DOHH2 (cell line): ENCODE data around the gene MEGF11.
"Not testable (repeated sequence)": the region's sequence is repeated elsewhere in the genome, so short reads cannot be mapped to it uniquely, and the experiment has no call there.

Experiments used
- H3F3A ChIP-seq: fragments of 200-600 bp; sonication (generic), shearing (Covaris generic); 2 replicates; pipeline ENCODE4 v1.6.0; 2016; ENCODE audit warnings: antibody characterized with exemption, mild to moderate bottlenecking; ENCODE audit not compliant: control insufficient read depth, insufficient read depth
- H3K27ac ChIP-seq: fragments of 200-600 bp; sonication (generic); 2 replicates; pipeline ENCODE4 v1.5.1; 2014; ENCODE audit warnings: low read depth, mild to moderate bottlenecking, low read length, moderate library complexity
- H3K27me3 ChIP-seq: fragments of 200-600 bp; sonication (generic); 2 replicates; pipeline ENCODE4 v1.6.1; 2014; ENCODE audit warnings: mild to moderate bottlenecking, low read length, mixed read lengths; ENCODE audit not compliant: control insufficient read depth
- H3K36me3 ChIP-seq: fragments of 200-600 bp; sonication (generic); 2 replicates; pipeline ENCODE4 v1.6.1; 2014; ENCODE audit warnings: mild to moderate bottlenecking, low read length, moderate library complexity, mixed read lengths; ENCODE audit not compliant: control insufficient read depth
- H3K4me1 ChIP-seq: fragments of 200-600 bp; sonication (generic); 2 replicates; pipeline ENCODE4 v1.6.1; 2014; ENCODE audit warnings: mild to moderate bottlenecking, low read length, mixed read lengths; ENCODE audit not compliant: control insufficient read depth
- H3K4me2 ChIP-seq: fragments of 200-600 bp; sonication (generic); 2 replicates; pipeline ENCODE4 v1.6.0; 2014; ENCODE audit warnings: mild to moderate bottlenecking, low read length, moderate library complexity
- H3K4me3 ChIP-seq: fragments of 200-600 bp; sonication (generic); 2 replicates; pipeline ENCODE4 v1.5.1; 2014; ENCODE audit warnings: mild to moderate bottlenecking, low read length, mixed read lengths
- H3K79me2 ChIP-seq: fragments of 200-600 bp; sonication (generic); 2 replicates; pipeline ENCODE4 v1.6.1; 2014; ENCODE audit warnings: mild to moderate bottlenecking, low read length, mixed read lengths; ENCODE audit not compliant: control insufficient read depth
- H3K9me2 ChIP-seq: fragments of 200-600 bp; sonication (generic); replicated peaks from 2 replicates; pipeline ENCODE4 v1.6.1; 2014; ENCODE audit warnings: mild to moderate bottlenecking, low read length, mixed read lengths; ENCODE audit not compliant: control insufficient read depth
- H3K9me3 ChIP-seq: fragments of 200-600 bp; sonication (generic); 2 replicates; pipeline ENCODE4 v1.6.1; 2014; ENCODE audit warnings: antibody characterized with exemption, low read length, mixed read lengths; ENCODE audit not compliant: control insufficient read depth, insufficient read depth
- H4K20me1 ChIP-seq: fragments of 200-600 bp; sonication (generic); 2 replicates; pipeline ENCODE4 v1.6.0; 2014; ENCODE audit warnings: low read depth, mild to moderate bottlenecking, antibody characterized with exemption, low read length, moderate library complexity; ENCODE audit not compliant: control insufficient read depth, insufficient read depth
- EZH2phosphoT487 ChIP-seq: fragments of 200-600 bp; sonication (generic); IDR thresholded peaks from 2 replicates; pipeline ENCODE4 v1.6.1; 2017; ENCODE audit warnings: borderline replicate concordance, mild to moderate bottlenecking, antibody characterized with exemption, low read length, moderate library complexity, mixed read lengths
- TF ChIP-seq, protein P1 (sequence below): fragments of 200-600 bp; sonication (generic); IDR thresholded peaks from one replicate; pipeline ENCODE4 v1.5.1; 2014; ENCODE audit warnings: antibody characterized with exemption, mild to moderate bottlenecking, low read depth, low read length; ENCODE audit not compliant: poor library complexity, severe bottlenecking

Gene MEGF11

DNA sequence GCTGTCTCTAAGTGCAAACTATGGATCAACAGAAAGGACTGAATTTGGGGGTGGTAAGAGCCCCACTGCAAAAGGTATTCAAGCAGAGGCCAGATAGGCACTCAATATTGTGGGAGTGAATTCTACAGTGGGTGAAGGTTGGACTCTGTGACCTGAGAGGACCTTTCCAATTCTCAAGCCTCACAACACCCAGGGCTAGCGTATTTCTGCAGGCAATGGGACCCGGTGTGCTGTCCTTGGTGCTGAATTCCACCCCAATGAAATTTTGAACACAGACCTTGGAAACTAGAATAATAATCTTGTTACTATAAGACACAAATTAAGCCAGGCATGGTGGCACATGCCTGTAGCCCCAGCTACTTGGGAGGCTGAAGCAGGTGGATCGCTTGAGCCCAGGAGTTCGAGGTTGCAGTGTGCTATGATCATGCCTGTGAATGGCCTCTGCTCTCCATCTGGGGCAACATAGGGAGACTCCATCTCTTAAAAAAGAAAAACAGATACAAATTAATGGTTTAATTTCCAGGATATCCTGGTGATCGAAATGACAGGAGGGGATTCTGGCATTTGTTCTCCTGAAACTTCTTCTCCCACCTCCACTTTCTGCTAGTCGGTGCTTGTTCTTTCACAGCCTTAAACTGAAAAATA lies 248.8 kb downstream of the MEGF11 start:
- TF ChIP-seq, protein P1, sequence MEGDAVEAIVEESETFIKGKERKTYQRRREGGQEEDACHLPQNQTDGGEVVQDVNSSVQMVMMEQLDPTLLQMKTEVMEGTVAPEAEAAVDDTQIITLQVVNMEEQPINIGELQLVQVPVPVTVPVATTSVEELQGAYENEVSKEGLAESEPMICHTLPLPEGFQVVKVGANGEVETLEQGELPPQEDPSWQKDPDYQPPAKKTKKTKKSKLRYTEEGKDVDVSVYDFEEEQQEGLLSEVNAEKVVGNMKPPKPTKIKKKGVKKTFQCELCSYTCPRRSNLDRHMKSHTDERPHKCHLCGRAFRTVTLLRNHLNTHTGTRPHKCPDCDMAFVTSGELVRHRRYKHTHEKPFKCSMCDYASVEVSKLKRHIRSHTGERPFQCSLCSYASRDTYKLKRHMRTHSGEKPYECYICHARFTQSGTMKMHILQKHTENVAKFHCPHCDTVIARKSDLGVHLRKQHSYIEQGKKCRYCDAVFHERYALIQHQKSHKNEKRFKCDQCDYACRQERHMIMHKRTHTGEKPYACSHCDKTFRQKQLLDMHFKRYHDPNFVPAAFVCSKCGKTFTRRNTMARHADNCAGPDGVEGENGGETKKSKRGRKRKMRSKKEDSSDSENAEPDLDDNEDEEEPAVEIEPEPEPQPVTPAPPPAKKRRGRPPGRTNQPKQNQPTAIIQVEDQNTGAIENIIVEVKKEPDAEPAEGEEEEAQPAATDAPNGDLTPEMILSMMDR, result no peak
- TF ChIP-seq EZH2phosphoT487, result no peak

GRCh38 chr15:66003129-66003528 lies 250.4 kb downstream of the MEGF11 start:
- not testable (repeated sequence) for H3K4me2 ChIP-seq, H4K20me1 ChIP-seq, H3K27me3 ChIP-seq, H3K9me2 ChIP-seq, H3K4me1 ChIP-seq, H3K79me2 ChIP-seq, H3K4me3 ChIP-seq, H3K9me3 ChIP-seq, H3K27ac ChIP-seq, H3F3A ChIP-seq
- peaks cover 21% of the 10 kb centered on the region for H3K36me3 ChIP-seq

More for the DNA sequence above, 248.8 kb downstream of the MEGF11 start:
- Histone ChIP-seq H3K9me2 (no peaks in the 10 kb centered on the region), H3K4me3 (no peak overlapping the region), H3K9me3 (no peaks in the 10 kb centered on the region), H3K4me2 (no peak overlapping the region), H3F3A (no peaks in the 10 kb centered on the region), H3K27me3 (no peaks in the 10 kb centered on the region), H3K36me3 (peaks cover 21% of the 10 kb centered on the region), H3K27ac (no peak overlapping the region), H4K20me1 (peaks cover 6% of the 10 kb centered on the region; the same call in 1 of the 2 replicates), H3K4me1 (no peaks in the 10 kb centered on the region), H3K79me2 (no peaks in the 10 kb centered on the region)

DNA sequence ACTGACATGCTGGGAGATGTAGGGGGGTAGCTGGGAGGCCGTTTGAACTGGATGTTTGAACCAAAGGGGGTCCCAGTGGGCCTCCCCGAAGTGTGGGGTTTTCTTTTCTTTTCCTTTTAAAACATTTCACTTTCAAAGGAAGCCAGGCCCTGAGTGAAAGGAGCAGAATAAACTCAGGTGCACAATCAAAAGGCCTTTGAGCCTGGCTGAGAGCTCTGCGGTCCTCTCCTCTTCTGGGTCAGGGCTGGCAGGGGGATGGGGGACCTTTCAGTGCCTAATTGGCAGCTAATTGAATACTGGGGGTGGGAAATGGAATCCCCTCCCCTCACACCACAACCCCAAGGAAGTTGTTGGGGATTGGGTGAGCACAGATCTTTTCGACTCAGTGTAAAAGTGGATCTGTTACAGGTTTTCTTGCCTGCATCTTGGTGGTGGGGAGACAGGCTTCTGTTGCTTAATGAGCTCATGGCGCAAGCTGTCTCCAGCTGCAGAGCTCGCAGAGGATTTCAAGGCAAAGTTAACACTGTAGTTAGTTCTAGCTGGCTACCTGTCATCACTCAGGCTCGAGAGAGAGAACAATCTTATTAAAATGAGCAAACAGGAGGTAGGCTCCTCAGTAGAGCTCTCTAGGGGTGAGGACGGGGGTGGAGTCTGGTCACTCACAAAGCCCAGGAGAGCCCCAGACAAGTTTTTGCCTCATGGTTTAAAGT lies 251.7 kb downstream of the MEGF11 start:
- Histone ChIP-seq H3K9me2 (no peaks in the 10 kb centered on the region), H3K27me3 (no peaks in the 10 kb centered on the region), H3K4me1 (no peaks in the 10 kb centered on the region), H3K27ac (no peak overlapping the region), H3K9me3 (no peaks in the 10 kb centered on the region), H3K79me2 (no peaks in the 10 kb centered on the region), H3K36me3 (peaks cover 19% of the 10 kb centered on the region), H3K4me2 (no peak overlapping the region), H3K4me3 (no peak overlapping the region), H4K20me1 (peaks cover 6% of the 10 kb centered on the region; the same call in 1 of the 2 replicates), H3F3A (no peaks in the 10 kb centered on the region)
- no peak for TF ChIP-seq EZH2phosphoT487

GRCh38 chr15:66001042-66001441 lies 252.5 kb downstream of the MEGF11 start:
- no peak overlapping the region for H3K4me3 ChIP-seq
- no peak overlapping the region for H3K27ac ChIP-seq
- H3K4me1 ChIP-seq, result no peaks in the 10 kb centered on the region
- no peaks in the 10 kb centered on the region for H3K9me2 ChIP-seq
- TF ChIP-seq EZH2phosphoT487, result no peak
- TF ChIP-seq, protein P1, result no peak
- H3K4me2 ChIP-seq, result no peak overlapping the region
- H3K79me2 ChIP-seq, result no peaks in the 10 kb centered on the region
- H3K27me3 ChIP-seq, result no peaks in the 10 kb centered on the region
- H3F3A ChIP-seq, result no peaks in the 10 kb centered on the region
- peaks cover 6% of the 10 kb centered on the region; the same call in 1 of the 2 replicates for H4K20me1 ChIP-seq
- H3K9me3 ChIP-seq, result no peaks in the 10 kb centered on the region
- peaks cover 18% of the 10 kb centered on the region for H3K36me3 ChIP-seq
